K562 (cell line): Measurements from ENCODE around the gene AMZ1. TPM values are rescaled to one million over a fixed set of nuclear protein-coding genes. Genes with fewer than 3 reads are reported as not detected.
A peak's percentile ranks its signal among the peaks of the same experiment; 100 is the strongest.

Experiments
- ATAC-seq: fragments of 200-7000 bp; cut with Tn5 transposase; 3 replicates; pipeline ENCODE4 v1.9.1; 2020; ENCODE audit warnings: moderate library complexity
- BruUV-seq: library from RNA; stranded (reverse); fragments of 400-500 nt; replicated peaks from 2 replicates; lab custom pipeline; 2021; lab: Mats Ljungman, UMichigan
- CTCF ChIA-PET: fragments of 300-600 bp; formaldehyde crosslinking; extraction: SDS; loops from one replicate; lab custom pipeline; 2021; ENCODE audit warnings: low intra/inter-chr PET ratio; lab: Yijun Ruan, JAX
- POLR2A ChIA-PET: fragments of 300-600, 350-650 bp; sonication (Branson Sonifier 250); formaldehyde crosslinking; extraction: SDS; loops from one replicate; lab custom pipeline; 2021; ENCODE audit warnings: antibody characterized with exemption, inconsistent platforms; lab: Yijun Ruan, JAX
- DNase-seq, 4 experiments: peaks; one replicate each; pipeline versions ENCODE4 v3.0.0 to v3.0.0-alpha.2; 2011 to 2018; ENCODE audit warnings: low spot score in 3 of 4, mixed read lengths in 3 of 4; ENCODE audit errors: extremely low read depth in 1 of 4
- FAIRE-seq: peaks from 2 replicates; lab custom pipeline; 2011; peaks lifted over from hg19 to GRCh38; lab: Jason Lieb, UNC
- H2AFZ ChIP-seq: 2 replicates; pipeline ENCODE4 v1.6.0; 2011; ENCODE audit warnings: low read depth, low read length, control low read depth, inconsistent platforms
- H3K27ac ChIP-seq: fragments of 200-600 bp; 3 replicates; pipeline ENCODE4 v1.8.0; 2011; ENCODE audit warnings: low read depth, mild to moderate bottlenecking, control low read depth, inconsistent platforms, low read length, moderate library complexity, mixed read lengths; ENCODE audit errors: extremely low read depth
- H3K27me3 ChIP-seq, 2 experiments: fragments of 300-600 bp in 1 of 2; 2 replicates in 1 of 2; 3 replicates in 1 of 2; pipeline versions ENCODE4 v1.6.0 to v1.8.0; 2011; ENCODE audit warnings: inconsistent platforms in 2 of 2, low read length in 2 of 2, mild to moderate bottlenecking in 1 of 2, mixed read lengths in 1 of 2, moderate library complexity in 1 of 2; ENCODE audit not compliant: control insufficient read depth in 2 of 2, insufficient read depth in 2 of 2
- H3K36me3 ChIP-seq: fragments of 300-600 bp; 3 replicates; pipeline ENCODE4 v1.8.0; 2011; ENCODE audit warnings: mild to moderate bottlenecking, low read length, inconsistent platforms; ENCODE audit not compliant: control insufficient read depth, insufficient read depth
- H3K4me1 ChIP-seq, 2 experiments: fragments of 200-600 bp in 1 of 2; replicated peaks in 1 of 2; 2 replicates in 1 of 2; 3 replicates in 1 of 2; pipeline versions ENCODE4 v1.5.1 to v1.8.0; 2011; ENCODE audit warnings: inconsistent platforms in 2 of 2, low read length in 2 of 2, mild to moderate bottlenecking in 1 of 2, mixed read lengths in 1 of 2, moderate library complexity in 1 of 2; ENCODE audit not compliant: control insufficient read depth in 2 of 2, insufficient read depth in 2 of 2
- H3K4me2 ChIP-seq: 2 replicates; pipeline ENCODE4 v1.6.1; 2011; ENCODE audit warnings: low read length, control low read depth, inconsistent platforms, mixed read lengths; ENCODE audit not compliant: insufficient read depth
- H3K4me3 ChIP-seq: fragments of 200-600 bp; sonication (generic), shearing (Covaris generic); 2 replicates; pipeline ENCODE4 v1.5.1; 2016; ENCODE audit warnings: control low read depth, inconsistent platforms
- H3K79me2 ChIP-seq: fragments of 200-600 bp; 3 replicates; pipeline ENCODE4 v1.8.0; 2011; ENCODE audit warnings: low read length, inconsistent platforms; ENCODE audit not compliant: control insufficient read depth, insufficient read depth
- H3K9ac ChIP-seq, 2 experiments: 2 replicates each; pipeline versions ENCODE4 v1.6.0 to v1.6.1; 2011; ENCODE audit warnings: low read depth in 2 of 2, low read length in 2 of 2, control low read depth in 1 of 2, inconsistent platforms in 1 of 2, mild to moderate bottlenecking in 1 of 2, mixed read lengths in 1 of 2; ENCODE audit not compliant: insufficient read depth in 1 of 2
- H3K9me1 ChIP-seq: one replicate; pipeline ENCODE4 v1.6.0; 2011; ENCODE audit warnings: inconsistent platforms, mild to moderate bottlenecking, low read length, moderate library complexity; ENCODE audit not compliant: control insufficient read depth, insufficient read depth
- H3K9me3 ChIP-seq: replicated peaks from 2 replicates; pipeline ENCODE4 v1.5.1; 2011; ENCODE audit warnings: low read depth, low read length, inconsistent platforms; ENCODE audit not compliant: control insufficient read depth, insufficient read depth
- H4K20me1 ChIP-seq: replicated peaks from 2 replicates; pipeline ENCODE4 v1.6.1; 2011; ENCODE audit warnings: low read length, inconsistent platforms, mixed read lengths; ENCODE audit not compliant: control insufficient read depth, insufficient read depth
- AFF4 ChIP-seq: sonication (generic); formaldehyde crosslinking; IDR thresholded peaks from 2 replicates; pipeline ENCODE4 v1.8.0; 2023; ENCODE audit warnings: mild to moderate bottlenecking, missing genetic modification reagents
- DMBX1 ChIP-seq: fragments of 250-450 bp; sonication (Bioruptor Pico); IDR thresholded peaks from 2 replicates; pipeline ENCODE4 v1.8.0; 2022; ENCODE audit warnings: inconsistent platforms, mild to moderate bottlenecking, moderate library complexity, borderline replicate concordance
- E2F3 ChIP-seq: fragments of 250-450 bp; sonication (Bioruptor Pico); IDR thresholded peaks from 2 replicates; pipeline ENCODE4 v1.4.0; 2020; ENCODE audit warnings: mild to moderate bottlenecking
- EGR1 ChIP-seq: fragments of 450-650 bp; conservative IDR thresholded peaks from 2 replicates; pipeline ENCODE4 v1.6.1; 2017; ENCODE audit warnings: mild to moderate bottlenecking
- EWSR1 ChIP-seq: fragments of 450-650 bp; IDR thresholded peaks from 2 replicates; pipeline ENCODE4 v1.6.1; 2018; ENCODE audit warnings: borderline replicate concordance, mild to moderate bottlenecking, low read depth, moderate library complexity; ENCODE audit not compliant: partially characterized antibody
- HMGXB4 ChIP-seq: sonication (generic); formaldehyde crosslinking; IDR thresholded peaks from 2 replicates; pipeline ENCODE4 v1.8.1; 2023; ENCODE audit warnings: mild to moderate bottlenecking, missing genetic modification reagents
- HNRNPH1 ChIP-seq: fragments of 200-400 bp; formaldehyde crosslinking; optimal IDR thresholded peaks from 2 replicates; pipeline ENCODE3; 2017; ENCODE audit warnings: low read depth, mild to moderate bottlenecking, low read length, moderate library complexity
- NR4A1 ChIP-seq, 2 experiments: fragments of 250-450 bp in 1 of 2; fragments of 450-650 bp in 1 of 2; sonication (Bioruptor Pico) in 1 of 2; IDR thresholded peaks; 2 replicates each; pipeline versions ENCODE4 v1.4.0 to v1.6.1; 2016 to 2020; ENCODE audit warnings: mild to moderate bottlenecking in 2 of 2, missing compliant biosample characterization in 1 of 2, missing genetic modification characterization in 1 of 2, moderate library complexity in 1 of 2
- SREBF2 ChIP-seq: sonication (generic); formaldehyde crosslinking; IDR thresholded peaks from 2 replicates; pipeline ENCODE4 v1.4.0; 2020; ENCODE audit warnings: mild to moderate bottlenecking, missing genetic modification reagents
- ZNF512 ChIP-seq: IDR thresholded peaks from 2 replicates; pipeline ENCODE4 v1.6.1; 2016; ENCODE audit warnings: missing genetic modification characterization, missing compliant biosample characterization
- ZNF57 ChIP-seq: fragments of 450-650 bp; formaldehyde crosslinking; IDR thresholded peaks from 2 replicates; pipeline ENCODE4 v1.4.0; 2020; ENCODE audit warnings: mild to moderate bottlenecking, moderate library complexity
- ZNF644 ChIP-seq: fragments of 200-800 bp; sonication (Bioruptor generic); IDR thresholded peaks from 2 replicates; pipeline ENCODE4 v1.6.1; 2016; ENCODE audit warnings: low read depth, missing genetic modification characterization, missing compliant biosample characterization
- WGBS: fragments of 100-300 bp; shearing (Covaris generic); methylation state at CpG from one replicate; pipeline ENCODE4 v1.1.6; 2016; ENCODE audit warnings: low coverage, mixed read lengths; ENCODE audit not compliant: insufficient coverage; ENCODE audit errors: missing lambda C conversion rate; 5-methylcytosine and 5-hydroxymethylcytosine counted together
- in situ Hi-C: fragments of 300-500 bp; cut with MboI; formaldehyde crosslinking; loops from 4 replicates; pipeline ENCODE4 v1.15.0; 2018; ENCODE audit warnings: inconsistent platforms, mixed read lengths
- intact Hi-C: fragments of 100-400 bp; cut with micrococcal nuclease; formaldehyde crosslinking; loops from 2 replicates; pipeline ENCODE4 v1.14.2; 2022
- polyA plus RNA-seq, 8 experiments: library from polyadenylated mRNA; depleted of rRNA in 4 of 8; stranded (reverse) in 5 of 8; unstranded in 3 of 8; fragments of >200 nt; fragmentation: Nextera tagmentation in 2 of 8; fragmentation: Illumina TruSeq in 1 of 8; extraction: Ambion mirVana in 2 of 8; extraction: Trizol in 1 of 8; gene quantifications; 2 replicates each; pipeline versions ENCODE4 v1.2.1 to v1.2.3, GENCODE V29; 2011 to 2014; ENCODE audit warnings: inconsistent platforms in 1 of 8, missing spikeins in 1 of 8
- total RNA-seq, 7 experiments: library from RNA; depleted of rRNA in 6 of 7; stranded (reverse); fragments of >200 nt in 6 of 7; fragmentation: Illumina TruSeq in 2 of 7; extraction: Trizol in 2 of 7; gene quantifications; 2 replicates each; pipeline versions ENCODE4 v1.2.1 to v1.2.3, GENCODE V29; 2011 to 2021; ENCODE audit warnings: low replicate concordance in 1 of 7

The AMZ1 gene
- total and polyA plus RNA-seq, 9 of the 15 experiments (the other 6 are each of a cell fraction or from before 2014, with no cell fraction given): not detected

- CTCF ChIA-PET: no interaction called here
- Histone ChIP-seq H3K36me3 (peaks cover 6% of the 10 kb centered on the region; the same call in 1 of the 3 replicates), H3K9me1 (no peaks in the 10 kb centered on the region), H3K9ac (peak overlapping the region; percentile 74 to 79; a peak in 3 of 4 replicates), H4K20me1 (0 out of 2 replicates have a peak, but pooled peaks cover 3% of the 10 kb centered on the region), H3K4me1 (peaks cover 32 to 51% of the 10 kb centered on the region in 2 experiments), H3K27me3 (no peaks in the 10 kb centered on the region), H3K9me3 (no peaks in the 10 kb centered on the region), H3K4me2 (peak overlapping the region; percentile 66), H3K27ac (peak overlapping the region; percentile 95), H3K79me2 (peaks cover 19% of the 10 kb centered on the region; the same call in 2 of the 3 replicates), H3K4me3 (no peak overlapping the region; the same call in 1 of the 2 replicates), H2AFZ (peak overlapping the region; percentile 86)
- 48% methylated on average over 11 of the region's 11 CpGs for WGBS
- DNase-seq (no peak), ATAC-seq (peak; percentile 33), FAIRE-seq (no peak)
- BruUV-seq: TSS peak; percentile 57
- intact Hi-C loops: loop anchor here (5.0 to 10.0 kb wide), 2 partner anchors 40 to 87 kb away; partner anchors contain the start of gene GNA12
- in situ Hi-C loops: no loop called here
- POLR2A ChIA-PET: interaction anchor here (0.8 to 2.2 kb wide), 13 partner anchors 12 to 47 kb away, joined by 3 to 22 read pairs (median 4); no protein-coding TSS in a partner anchor
- TF ChIP-seq DMBX1 (no peak), E2F3 (CRISPR knock-in tag) (peak; percentile 28; the same call in 1 of the 2 replicates), ZNF512 (tag) (peak; percentile 71; the same call in 1 of the 2 replicates), ZNF57 (0 out of 2 replicates have a peak, but pooled peaks have one; percentile 23), SREBF2 (CRISPR knock-in tag) (no peak), EWSR1 (no peak), HMGXB4 (no peak), ZNF644 (tag) (0 out of 2 replicates have a peak, but pooled peaks have one; percentile 4), AFF4 (CRISPR knock-in tag) (no peak), HNRNPH1 (no peak), NR4A1 (CRISPR knock-in tag; IDR thresholded peaks at IDR 0.05) (no peak), NR4A1 (tag; IDR thresholded peaks at IDR 0.05) (peak; percentile 80; the same call in 1 of the 2 replicates), EGR1 (no peak)
Measured at GRCh38 chr7:2757361-2757903, 69.4 kb downstream of the AMZ1 start.
